Testis (tissue), 2 donors: ENCODE data around the gene IL1RAP.

ENCODE experiments used
- CTCF ChIP-seq, 3 experiments: fragments of 450-650 bp in 2 of 3; fragments of 200-600 bp in 1 of 3; sonication (generic) in 1 of 3; IDR thresholded peaks; one replicate each; pipeline ENCODE4 v1.5.1; 2016 to 2019; ENCODE audit warnings: antibody characterized with exemption in 3 of 3, mild to moderate bottlenecking in 2 of 3, moderate library complexity in 1 of 3
- POLR2A ChIP-seq: fragments of 450-650 bp; IDR thresholded peaks from one replicate; pipeline ENCODE4 v1.6.1; 2017; ENCODE audit warnings: antibody characterized with exemption, mild to moderate bottlenecking, moderate library complexity

- TF ChIP-seq POLR2A (no peak), CTCF (IDR thresholded peaks at IDR 0.05) (no peak)
Observed at GRCh38 chr3:190495354-190495753, 18.5 kb upstream of the IL1RAP start.
